OCI-LY7 (cell line): ENCODE data around the gene IL1A. TPM values are rescaled to one million over a fixed set of nuclear protein-coding genes. Genes with fewer than 3 reads are reported as not detected.

ENCODE experiments used
- BruUV-seq: library from RNA; stranded (reverse); fragments of 400-500 nt; replicated peaks from 2 replicates; lab custom pipeline; 2021; lab: Mats Ljungman, UMichigan
- CTCF ChIA-PET: fragments of 300-600 bp; sonication (Branson Sonifier 250); formaldehyde crosslinking; loops from one replicate; lab custom pipeline; 2022; ENCODE audit warnings: antibody characterized with exemption; ENCODE audit not compliant: unreplicated experiment; lab: Charles Lee
- POLR2A ChIA-PET: fragments of 300-600 bp; sonication (Branson Sonifier 250); formaldehyde crosslinking; loops from one replicate; lab custom pipeline; 2022; ENCODE audit warnings: antibody characterized with exemption; lab: Charles Lee
- DNase-seq: peaks from one replicate; pipeline ENCODE4 v3.0.0-alpha.2; 2015; ENCODE audit warnings: low spot score
- H2AFZ ChIP-seq: fragments of 200-600 bp; sonication (generic), shearing (Covaris generic); 2 replicates; pipeline ENCODE4 v1.6.1; 2014; ENCODE audit warnings: mild to moderate bottlenecking, antibody characterized with exemption, low read length, moderate library complexity
- H3K27ac ChIP-seq: fragments of 200-600 bp; sonication (generic); 2 replicates; pipeline ENCODE4 v1.5.1; 2014; ENCODE audit warnings: mixed run types, low read depth, mild to moderate bottlenecking, moderate library complexity, low read length, inconsistent platforms; ENCODE audit not compliant: poor library complexity, severe bottlenecking
- H3K36me3 ChIP-seq: fragments of 200-600 bp; sonication (generic); 2 replicates; pipeline ENCODE4 v1.6.1; 2014; ENCODE audit warnings: mild to moderate bottlenecking, antibody characterized with exemption, low read length, moderate library complexity, mixed read lengths; ENCODE audit not compliant: insufficient read depth
- H3K4me1 ChIP-seq: fragments of 200-600 bp; sonication (generic); 2 replicates; pipeline ENCODE4 v1.5.1; 2014; ENCODE audit warnings: mild to moderate bottlenecking, low read length; ENCODE audit not compliant: insufficient read depth, poor library complexity, severe bottlenecking
- H3K4me2 ChIP-seq: fragments of 200-600 bp; sonication (generic); 2 replicates; pipeline ENCODE4 v1.6.1; 2014; ENCODE audit warnings: mild to moderate bottlenecking, low read length
- H3K4me3 ChIP-seq: fragments of 200-600 bp; sonication (generic); 2 replicates; pipeline ENCODE4 v1.5.1; 2014; ENCODE audit warnings: mild to moderate bottlenecking, low read depth, low read length; ENCODE audit not compliant: poor library complexity, severe bottlenecking
- H3K79me2 ChIP-seq: fragments of 200-600 bp; sonication (generic); 2 replicates; pipeline ENCODE4 v1.6.1; 2016; ENCODE audit warnings: low read depth, mild to moderate bottlenecking, low read length, moderate library complexity, mixed read lengths; ENCODE audit not compliant: insufficient read depth
- H3K9me2 ChIP-seq: fragments of 200-600 bp; sonication (generic); 2 replicates; pipeline ENCODE4 v1.6.1; 2016; ENCODE audit warnings: mild to moderate bottlenecking, low read length, mixed read lengths; ENCODE audit not compliant: insufficient read depth
- H3K9me3 ChIP-seq: fragments of 200-600 bp; sonication (generic); 2 replicates; pipeline ENCODE4 v1.6.1; 2014; ENCODE audit warnings: mild to moderate bottlenecking, mixed run types, low read length, mixed read lengths
- H4K20me1 ChIP-seq: fragments of 200-600 bp; sonication (generic); 2 replicates; pipeline ENCODE4 v1.6.1; 2014; ENCODE audit warnings: mild to moderate bottlenecking, antibody characterized with exemption, low read length, moderate library complexity, mixed read lengths; ENCODE audit not compliant: insufficient read depth
- CTCF ChIP-seq: fragments of 200-600 bp; sonication (generic); conservative IDR thresholded peaks from 2 replicates; pipeline ENCODE4 v1.5.1; 2014; ENCODE audit warnings: mild to moderate bottlenecking, antibody characterized with exemption, low read length, moderate library complexity, mixed read lengths
- EZH2phosphoT487 ChIP-seq: fragments of 200-600 bp; sonication (generic); IDR thresholded peaks from 2 replicates; pipeline ENCODE4 v1.6.1; 2018; ENCODE audit warnings: low read depth, borderline replicate concordance, mild to moderate bottlenecking, mixed run types, antibody characterized with exemption, low read length, moderate library complexity, mixed read lengths
- intact Hi-C: fragments of 100-400 bp; cut with micrococcal nuclease; formaldehyde crosslinking; loops from one replicate; pipeline ENCODE4 v1.10.0; 2022; ENCODE audit not compliant: unreplicated experiment
- total RNA-seq, 2 experiments: library from RNA; depleted of rRNA in 1 of 2; stranded (reverse); fragments of >200 nt in 1 of 2; shearing (Covaris generic) in 1 of 2; gene quantifications; 2 replicates each; pipeline ENCODE4 v1.2.3, GENCODE V29; 2014 to 2022

The IL1A gene
- total RNA-seq, 2 experiments from 2014 or later, result not detected

- no peak overlapping the region for H3K27ac ChIP-seq
- no peak for DNase-seq
- no peaks in the 10 kb centered on the region for H3K4me1 ChIP-seq
- intact Hi-C loops, result no loop called here
- ChIA-PET CTCF (no interaction called here), POLR2A (no interaction called here)
- no peaks in the 10 kb centered on the region for H3K79me2 ChIP-seq
- no peaks in the 10 kb centered on the region for H3K9me2 ChIP-seq
- H3K4me3 ChIP-seq, result no peak overlapping the region
- TF ChIP-seq CTCF (no peak), EZH2phosphoT487 (no peak)
- H3K4me2 ChIP-seq, result no peak overlapping the region
- no peaks in the 10 kb centered on the region for H3K9me3 ChIP-seq
- no peaks in the 10 kb centered on the region for H3K36me3 ChIP-seq
- H4K20me1 ChIP-seq, result no peaks in the 10 kb centered on the region
- no TSS peak for BruUV-seq
- no peak overlapping the region for H2AFZ ChIP-seq
These were observed 47.2 kb upstream of the IL1A start for GRCh38 chr2:112831513-112831845.

- POLR2A ChIA-PET, result interaction anchor here (0.7 kb wide), 1 partner anchor 16 kb away, joined by 3 read pairs; no protein-coding TSS in a partner anchor
- no peak for TF ChIP-seq CTCF
- no peak for TF ChIP-seq EZH2phosphoT487
- no peaks in the 10 kb centered on the region for H3K9me2 ChIP-seq
- no peaks in the 10 kb centered on the region for H3K4me1 ChIP-seq
- no peaks in the 10 kb centered on the region for H3K9me3 ChIP-seq
- H3K36me3 ChIP-seq, result no peaks in the 10 kb centered on the region
- CTCF ChIA-PET, result no interaction called here
- BruUV-seq, result no TSS peak
- no peak overlapping the region for H3K4me3 ChIP-seq
- H3K4me2 ChIP-seq, result no peak overlapping the region
- no peak overlapping the region for H3K27ac ChIP-seq
- intact Hi-C loops, result no loop called here
- no peak for DNase-seq
- no peaks in the 10 kb centered on the region for H3K79me2 ChIP-seq
- H4K20me1 ChIP-seq, result no peaks in the 10 kb centered on the region
- H2AFZ ChIP-seq, result no peak overlapping the region
These were observed 46.6 kb upstream of the IL1A start for GRCh38 chr2:112830682-112831512.
